Keratinocyte (primary cell): ENCODE data around the gene ADAM12.

ENCODE experiments used
- EZH2 ChIP-seq: IDR thresholded peaks from one replicate; pipeline ENCODE4 v1.6.1; 2012; ENCODE audit warnings: inconsistent platforms, mild to moderate bottlenecking, low read length, moderate library complexity
- TF ChIP-seq, protein P1 (sequence below), 3 experiments: IDR thresholded peaks in 1 of 3; conservative IDR thresholded peaks in 1 of 3; optimal IDR thresholded peaks in 1 of 3; 2 replicates in 2 of 3; 3 replicates in 1 of 3; pipeline versions ENCODE3 to v1.5.1; 2011; ENCODE audit warnings: low read length in 3 of 3, mild to moderate bottlenecking in 3 of 3, moderate library complexity in 2 of 3, control low read depth in 1 of 3, inconsistent platforms in 1 of 3; ENCODE audit not compliant: insufficient read depth in 2 of 3; ENCODE audit errors: extremely low read depth in 1 of 3

DNA sequence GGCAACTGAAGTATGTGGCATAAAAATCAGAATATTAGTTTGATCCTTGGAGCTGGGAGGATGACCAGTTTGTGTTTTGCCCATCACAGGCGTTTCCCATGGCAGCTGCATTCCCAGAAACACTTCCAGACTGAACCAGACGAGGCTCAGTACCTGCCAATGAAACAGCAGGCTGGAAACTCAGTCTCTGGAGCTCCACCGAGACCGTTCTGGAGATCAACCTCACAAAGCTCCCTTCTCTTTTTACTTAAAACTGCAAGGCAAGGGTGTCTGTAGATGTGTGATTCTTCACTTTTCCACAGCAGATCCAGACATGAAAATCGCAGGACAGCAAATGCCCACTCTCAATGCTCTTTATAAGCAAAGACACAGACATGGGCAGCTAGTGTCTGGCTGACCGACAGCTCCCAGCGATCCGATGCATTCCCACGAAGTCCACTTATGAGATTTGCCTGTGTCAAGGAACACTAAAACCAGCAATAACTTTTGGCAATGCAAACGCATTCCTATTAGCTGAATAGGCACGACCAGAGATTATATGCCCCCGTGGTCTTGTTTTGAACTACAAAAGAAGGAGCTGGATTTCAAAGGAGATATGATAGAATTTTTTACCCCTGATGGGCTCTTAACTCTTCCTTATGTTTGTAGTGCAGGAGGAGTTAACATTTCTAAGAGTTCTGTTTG, 72.6 kb downstream of the ADAM12 start:
- TF ChIP-seq EZH2 = no peak
- TF ChIP-seq, protein P1, sequence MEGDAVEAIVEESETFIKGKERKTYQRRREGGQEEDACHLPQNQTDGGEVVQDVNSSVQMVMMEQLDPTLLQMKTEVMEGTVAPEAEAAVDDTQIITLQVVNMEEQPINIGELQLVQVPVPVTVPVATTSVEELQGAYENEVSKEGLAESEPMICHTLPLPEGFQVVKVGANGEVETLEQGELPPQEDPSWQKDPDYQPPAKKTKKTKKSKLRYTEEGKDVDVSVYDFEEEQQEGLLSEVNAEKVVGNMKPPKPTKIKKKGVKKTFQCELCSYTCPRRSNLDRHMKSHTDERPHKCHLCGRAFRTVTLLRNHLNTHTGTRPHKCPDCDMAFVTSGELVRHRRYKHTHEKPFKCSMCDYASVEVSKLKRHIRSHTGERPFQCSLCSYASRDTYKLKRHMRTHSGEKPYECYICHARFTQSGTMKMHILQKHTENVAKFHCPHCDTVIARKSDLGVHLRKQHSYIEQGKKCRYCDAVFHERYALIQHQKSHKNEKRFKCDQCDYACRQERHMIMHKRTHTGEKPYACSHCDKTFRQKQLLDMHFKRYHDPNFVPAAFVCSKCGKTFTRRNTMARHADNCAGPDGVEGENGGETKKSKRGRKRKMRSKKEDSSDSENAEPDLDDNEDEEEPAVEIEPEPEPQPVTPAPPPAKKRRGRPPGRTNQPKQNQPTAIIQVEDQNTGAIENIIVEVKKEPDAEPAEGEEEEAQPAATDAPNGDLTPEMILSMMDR (optimal IDR thresholded peaks at IDR 0.05 in 1 of 3, IDR thresholded peaks at IDR 0.05 in 1 of 3, conservative IDR thresholded peaks at IDR 0.05 in 1 of 3; ENCODE audit: extremely low read depth in 1 of 3, insufficient read depth in 2 of 3, low read length in 3 of 3) = no peak
